GM18507 (cell line): ENCODE data around the gene EPHA10.
A peak's percentile ranks its signal among the peaks of the same experiment; 100 is the strongest.

Source experiments
- DNase-seq: peaks from one replicate; pipeline ENCODE4 v3.0.0; 2011; ENCODE audit warnings: low read depth; ENCODE audit not compliant: insufficient read length; ENCODE audit errors: extremely low spot score
- FAIRE-seq: peaks from 2 replicates; lab custom pipeline; 2011; peaks lifted over from hg19 to GRCh38; lab: Jason Lieb, UNC

EPHA10 gene

DNA sequence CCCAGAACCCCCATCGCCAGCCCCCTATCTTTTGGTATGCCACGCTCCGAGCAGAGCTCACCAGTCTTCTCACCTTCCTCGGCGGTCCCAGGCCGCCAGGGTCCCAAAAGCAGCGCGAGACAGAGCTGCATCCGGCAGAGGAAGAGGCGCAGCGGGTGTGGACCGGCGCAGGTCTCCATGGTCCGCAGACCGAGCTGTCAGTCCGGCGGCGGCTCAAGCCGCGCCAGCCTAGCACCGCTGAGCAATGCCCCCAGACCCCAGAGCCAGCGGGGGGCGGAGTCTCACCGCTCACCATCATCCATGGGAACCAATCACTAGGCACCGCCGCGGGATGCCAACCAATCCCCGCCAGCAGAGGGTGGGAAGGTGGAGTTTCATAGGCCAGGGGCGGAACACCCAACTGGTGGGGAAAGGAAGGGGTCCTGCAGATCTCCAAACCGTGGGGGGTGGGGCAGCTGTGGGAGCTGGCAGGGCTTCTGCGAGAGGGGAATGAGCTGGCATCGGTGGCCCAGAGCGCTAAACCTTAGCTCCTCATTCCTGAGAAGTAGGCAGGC, at the start of gene EPHA10:
TSS of gene EPHA10 (minus strand) at position 233 of the 554 bp plus-strand sequence. CDS start at position 179, 54 bp downstream.
- FAIRE-seq = no peak
- DNase-seq = no peak

DNA sequence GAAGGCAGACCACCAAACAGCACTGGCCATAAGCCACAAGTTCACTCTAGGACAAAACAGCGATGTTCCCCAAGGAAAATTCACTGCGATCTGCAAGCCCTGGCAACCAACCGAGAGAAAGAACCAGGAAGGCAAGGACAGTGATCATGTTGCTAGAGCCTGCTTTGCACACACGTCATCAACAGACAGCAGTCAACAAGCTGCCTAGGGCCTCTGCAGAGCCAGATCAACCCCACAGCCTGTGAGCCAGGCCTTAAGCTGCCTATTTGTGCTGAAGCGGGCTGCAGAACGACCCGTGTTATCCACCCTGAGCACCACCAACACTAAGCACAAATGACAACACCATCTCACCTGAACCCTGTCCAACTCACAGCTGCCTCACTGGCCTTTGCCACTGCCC, 49.3 kb upstream of the EPHA10 start:
- FAIRE-seq (no peak), DNase-seq (no peak)

- FAIRE-seq (no peak), DNase-seq (no peak)
These were observed 48.7 kb upstream of the EPHA10 start for GRCh38 chr1:37813529-37814145.

DNA sequence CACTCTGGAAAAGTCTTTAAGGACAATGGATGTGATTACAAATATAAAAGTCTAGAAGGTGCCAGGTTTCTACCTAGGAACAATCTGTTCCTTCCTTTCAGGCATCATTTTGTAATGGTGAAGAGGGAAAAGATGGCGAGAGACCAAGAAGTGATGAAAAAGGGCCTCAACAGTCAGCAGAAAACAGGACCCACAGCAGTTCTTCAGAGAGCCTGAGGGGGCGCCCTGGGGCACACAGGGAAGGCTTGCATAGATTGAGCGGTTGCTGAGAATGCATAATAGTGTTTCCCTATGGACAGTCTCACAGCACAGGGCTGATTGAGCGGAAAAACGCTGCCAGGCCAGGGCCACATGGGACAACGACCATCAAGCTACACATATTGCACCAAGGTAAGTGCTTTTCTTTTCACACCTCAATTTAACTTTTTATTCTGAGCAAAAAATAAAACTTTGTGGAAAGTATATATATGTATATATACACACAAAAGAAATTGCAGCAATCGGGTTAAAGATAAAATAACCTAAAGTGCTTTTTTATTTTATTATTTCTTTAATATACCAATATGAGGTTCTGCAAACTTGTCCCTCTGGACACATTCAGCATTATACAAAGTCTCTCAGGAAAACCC, 46.2 kb upstream of the EPHA10 start:
- FAIRE-seq = peak; percentile 90
- no peak for DNase-seq

DNA sequence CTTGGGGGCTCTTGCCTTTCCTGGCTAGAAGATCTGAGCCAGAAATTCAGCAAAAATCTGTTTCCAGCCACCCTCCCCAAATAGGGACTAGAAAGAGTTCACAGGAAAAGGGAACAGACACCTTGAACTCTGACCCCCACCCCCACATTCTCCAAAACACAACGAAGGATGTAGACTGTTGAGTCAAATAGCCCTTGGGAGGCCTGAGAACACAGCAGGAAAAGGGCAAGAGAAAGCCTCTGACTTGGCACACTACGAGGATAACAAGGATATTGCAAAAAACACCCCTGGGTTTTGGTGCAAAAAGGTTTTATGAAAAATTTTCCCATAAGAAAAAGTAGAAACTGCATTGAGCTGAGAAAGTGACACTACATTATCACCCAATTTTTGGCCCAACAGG, 45.0 kb upstream of the EPHA10 start:
- DNase-seq (no peak), FAIRE-seq (no peak)

DNA sequence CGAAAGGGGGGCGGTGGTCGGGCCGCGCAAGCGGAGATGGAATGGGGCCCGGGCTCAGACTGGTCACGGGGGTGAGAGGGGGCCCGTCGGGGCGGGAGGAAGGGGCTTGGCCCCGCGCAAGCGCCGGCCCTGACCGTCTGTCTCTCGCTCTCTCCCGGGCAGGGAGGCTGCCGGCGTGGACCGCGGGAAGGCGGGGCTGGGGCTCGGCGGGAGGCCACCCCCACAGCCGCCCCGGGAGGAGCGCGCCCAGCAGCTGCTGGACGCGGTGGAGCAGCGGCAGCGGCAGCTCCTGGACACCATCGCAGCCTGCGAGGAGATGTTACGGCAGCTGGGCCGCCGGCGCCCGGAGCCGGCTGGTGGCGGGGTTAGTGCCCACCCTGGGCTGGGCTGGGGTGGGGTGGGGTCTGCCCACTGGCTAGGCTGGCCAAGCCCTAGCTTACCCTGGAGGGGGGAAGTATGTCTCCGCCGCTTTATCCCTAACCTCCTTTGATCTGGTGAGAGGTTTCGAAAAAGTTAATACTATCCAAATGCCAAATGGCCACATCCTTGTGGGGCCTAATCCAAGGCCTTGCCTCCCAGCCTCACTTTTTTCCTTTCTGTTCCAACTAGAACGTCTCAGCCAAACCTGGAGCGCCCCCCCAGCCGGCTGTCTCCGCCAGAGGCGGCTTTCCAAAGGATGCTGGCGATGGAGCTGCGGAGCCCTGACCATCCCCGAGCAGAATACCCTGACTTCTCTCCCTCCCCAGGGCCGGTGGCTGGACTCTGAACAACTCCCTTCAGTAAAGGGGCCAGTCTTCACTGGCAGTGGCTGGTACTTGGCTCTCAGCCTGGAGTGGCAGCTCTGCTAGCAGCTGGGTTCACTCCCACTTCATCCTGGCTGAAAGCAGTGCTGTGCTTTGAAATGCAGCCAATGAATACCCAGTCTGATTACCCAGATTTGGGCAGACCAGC, 43.7 kb upstream of the EPHA10 start:
- DNase-seq = no peak
- no peak for FAIRE-seq

DNA sequence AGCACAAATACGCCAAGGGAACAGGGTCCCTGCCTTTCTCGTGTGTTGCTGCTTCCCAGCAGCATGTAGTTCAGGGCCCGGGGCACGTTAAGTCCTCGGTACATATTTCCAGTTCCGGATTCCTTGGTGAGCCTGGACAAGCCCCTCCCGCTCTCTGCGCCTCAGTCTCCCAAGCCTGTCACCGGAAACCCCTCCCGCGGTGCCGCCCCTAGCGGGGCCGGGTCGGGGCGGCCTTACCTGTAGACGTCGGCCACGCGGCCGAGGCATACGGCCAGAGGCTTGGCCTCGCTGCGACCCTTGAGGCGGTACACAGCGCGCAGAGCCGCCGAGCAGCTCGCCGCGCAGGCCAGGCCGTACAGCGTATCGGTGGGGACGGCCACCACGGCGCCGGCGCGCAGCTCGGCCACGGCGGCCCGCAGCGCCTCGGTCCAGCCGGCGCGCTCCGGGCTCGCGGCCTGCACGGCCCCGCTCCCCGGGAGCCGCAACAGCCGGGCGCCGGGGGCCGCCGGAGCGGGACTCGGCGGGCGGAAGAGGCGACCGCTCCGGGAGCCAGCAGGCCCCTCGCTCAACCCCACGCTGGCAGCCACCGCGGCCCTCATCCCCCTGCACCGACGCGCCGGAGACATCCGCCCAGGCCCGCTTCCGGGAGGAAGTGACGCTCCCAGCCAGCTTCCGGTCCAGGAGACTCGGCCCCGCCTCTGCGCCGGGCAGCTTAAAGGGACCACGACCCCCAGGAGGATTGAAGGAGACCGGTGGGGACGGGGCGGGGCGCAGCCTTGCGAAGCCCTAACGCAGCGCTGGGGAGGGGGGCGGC, 42.8 kb upstream of the EPHA10 start, which contains the start of the genes C1orf122 and YRDC:
TSS of gene C1orf122 (plus strand) at position 236 of the 814 bp plus-strand sequence. CDS start 615 bp downstream, outside the sequence.
TSS of gene YRDC (minus strand) at position 654 of the 814 bp plus-strand sequence. CDS start at position 626, 28 bp downstream.
- FAIRE-seq (peak; percentile 94), DNase-seq (peak; percentile 100)

GRCh38 chr1:37807220-37807554, 42.3 kb upstream of the EPHA10 start:
- FAIRE-seq = no peak
- DNase-seq = no peak

DNA sequence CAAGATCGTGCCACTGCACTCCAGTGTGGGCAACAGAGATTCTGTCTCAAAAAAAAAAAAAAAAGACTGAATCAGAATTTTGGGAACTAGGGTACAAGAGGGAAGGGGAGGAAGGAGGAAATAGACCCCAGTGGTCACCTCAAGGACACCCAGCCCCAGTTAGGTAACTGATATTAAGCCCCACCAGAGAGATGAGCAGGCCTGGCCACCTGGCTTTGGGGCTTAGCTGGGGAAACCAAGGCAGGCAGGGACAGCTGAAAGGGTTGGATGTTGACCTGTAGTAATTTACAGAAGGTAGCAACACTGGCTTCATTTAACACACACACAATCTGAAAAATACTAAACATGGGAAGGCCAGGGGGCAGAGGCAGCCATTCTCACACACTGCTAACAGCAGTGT, 37.5 kb upstream of the EPHA10 start:
- DNase-seq = no peak
- no peak for FAIRE-seq

- FAIRE-seq (no peak), DNase-seq (no peak)
These were observed 32.9 kb upstream of the EPHA10 start for GRCh38 chr1:37797750-37798345.

DNA sequence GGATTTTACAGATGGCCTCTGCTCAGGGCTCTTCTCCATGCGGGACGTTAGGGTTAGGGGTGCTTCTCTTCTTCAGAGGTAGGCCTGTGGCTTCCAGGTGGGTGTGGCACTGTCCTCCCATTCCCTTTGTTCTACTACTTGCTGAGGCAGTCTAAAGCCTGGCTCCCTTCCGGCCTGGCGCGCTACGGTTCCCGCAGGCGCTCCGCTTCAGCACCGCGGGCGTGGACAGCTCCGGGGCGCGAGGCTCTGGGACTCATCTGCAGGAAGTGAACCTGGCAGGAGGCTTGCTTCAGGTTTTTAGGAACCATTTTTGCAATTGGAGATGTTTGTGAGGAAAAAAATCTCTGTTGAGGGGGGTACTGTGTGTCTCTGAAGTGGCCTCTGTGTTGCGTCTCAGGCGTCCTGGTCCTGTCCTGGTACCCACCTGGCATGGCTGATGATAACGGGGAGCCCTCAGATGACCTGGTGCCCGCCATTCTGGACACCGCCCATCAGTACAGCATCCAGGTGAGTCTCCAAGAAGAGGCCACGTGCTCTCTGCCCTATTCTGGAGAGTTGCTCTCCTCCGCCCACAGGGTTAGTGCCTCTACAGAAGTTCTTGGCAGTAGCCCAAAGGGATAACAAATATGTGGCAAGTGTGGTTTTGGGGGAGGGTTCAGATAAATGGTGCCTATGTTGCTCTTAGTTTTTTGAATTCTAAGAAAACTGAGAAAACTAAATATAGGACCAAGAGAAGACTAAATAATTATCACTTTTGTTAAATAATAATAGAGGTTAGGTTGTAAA, 30.6 kb upstream of the EPHA10 start:
- FAIRE-seq (no peak), DNase-seq (no peak)

GRCh38 chr1:37794372-37795339, 29.7 kb upstream of the EPHA10 start:
- no peak for FAIRE-seq
- DNase-seq = no peak

GRCh38 chr1:37793773-37794371, 29.0 kb upstream of the EPHA10 start, which contains the start of gene MANEAL:
Gene MANEAL (plus strand): TSS chr1:37793847. CDS start chr1:37794183, 336 bp downstream.
- DNase-seq (peak; percentile 70), FAIRE-seq (peak; percentile 60)

DNA sequence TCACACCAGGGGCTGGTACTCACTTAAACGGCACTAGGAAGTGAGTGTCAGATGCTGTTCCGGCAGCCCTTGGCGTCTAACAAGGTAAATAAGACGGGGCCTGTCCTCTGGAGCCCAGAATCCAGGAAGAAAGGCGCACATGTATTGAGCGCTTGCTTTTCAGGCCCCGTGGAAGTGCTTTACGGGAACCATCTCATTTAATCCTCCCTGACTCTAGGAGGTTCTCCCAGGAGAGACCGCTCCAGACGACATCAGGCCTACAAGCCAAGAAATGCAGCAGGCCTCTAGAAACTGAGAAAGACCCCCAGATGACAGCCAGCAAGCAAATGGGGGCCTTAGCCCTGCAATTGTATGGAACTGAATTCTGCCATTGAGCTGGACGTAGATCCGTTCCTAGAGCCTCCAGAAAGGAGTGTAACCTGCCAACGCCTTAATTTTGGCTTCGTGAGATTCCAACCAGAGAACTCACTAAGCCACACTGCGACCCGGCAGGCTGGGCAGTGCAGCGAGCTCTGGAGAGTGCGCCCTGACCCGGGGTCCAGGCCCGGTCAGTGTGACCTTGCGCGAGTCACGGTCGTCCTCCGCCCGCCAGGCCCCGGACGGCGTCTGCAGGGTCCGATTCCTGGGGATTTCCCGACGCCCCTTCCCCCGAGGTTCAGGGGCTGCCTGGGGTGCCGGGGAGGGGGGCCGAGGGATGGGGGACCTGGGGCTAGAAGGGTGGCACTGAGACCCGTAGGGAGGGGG, 28.2 kb upstream of the EPHA10 start:
- FAIRE-seq (no peak), DNase-seq (no peak)

DNA sequence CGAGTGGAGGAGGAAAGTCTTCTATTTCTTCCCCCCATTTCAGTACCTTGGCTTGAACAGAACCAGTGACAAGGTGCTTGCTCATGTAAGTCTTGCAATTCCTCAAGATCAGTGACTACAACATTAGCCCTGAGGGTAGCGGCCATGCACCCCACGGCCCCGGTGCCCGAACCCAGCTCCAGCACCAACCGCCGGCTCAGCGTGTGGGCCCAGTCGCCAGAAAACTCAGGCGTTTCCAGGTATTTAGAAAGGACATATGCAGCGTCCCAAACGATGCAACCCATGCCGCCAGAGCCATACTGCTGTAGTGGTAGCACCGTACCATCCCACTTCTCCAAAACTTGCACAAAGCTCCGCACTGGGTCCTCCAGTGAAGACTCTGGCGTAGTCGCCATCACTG, 17.6 kb upstream of the EPHA10 start:
- FAIRE-seq = no peak
- no peak for DNase-seq

DNA sequence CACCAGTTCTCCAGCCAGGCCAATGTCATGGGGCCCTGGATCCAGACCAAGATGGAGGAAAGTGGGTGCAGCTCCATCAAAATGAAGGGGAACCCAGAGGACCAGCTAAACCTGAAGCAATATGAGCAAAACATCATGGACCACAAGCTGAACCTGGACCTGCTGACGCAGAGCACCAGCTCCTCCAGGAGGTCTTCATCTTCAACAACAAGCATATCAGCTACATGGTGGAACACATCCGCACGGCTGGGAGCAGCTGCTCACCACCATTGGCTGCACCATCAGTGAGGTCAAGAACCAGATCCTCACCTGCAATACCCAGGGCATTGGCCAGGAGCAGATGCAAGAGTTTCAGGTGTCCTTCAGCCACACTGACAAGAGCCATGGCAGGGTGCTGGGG, 13.7 kb upstream of the EPHA10 start:
- FAIRE-seq = no peak
- no peak for DNase-seq
